Upper lobe of right lung (tissue), 1 donor: Measurements from ENCODE around the gene CCDC127. TPM values are rescaled to one million over a fixed set of nuclear protein-coding genes. Genes with fewer than 3 reads are reported as not detected.
A peak's percentile ranks its signal among the peaks of the same experiment; 100 is the strongest.

Experiments used
- ATAC-seq: fragments of 200-7000 bp; cut with Tn5 transposase; one replicate; pipeline ENCODE4 v1.9.1; 2020; ENCODE audit warnings: mild to moderate bottlenecking, moderate library complexity
- DNase-seq: peaks from one replicate; pipeline ENCODE4 v3.0.0-alpha.2; 2020
- H3K27ac ChIP-seq: fragments of 200-600 bp; one replicate; pipeline ENCODE4 v1.8.0; 2022
- H3K27me3 ChIP-seq: fragments of 200-600 bp; one replicate; pipeline ENCODE4 v1.8.0; 2022; ENCODE audit warnings: mild to moderate bottlenecking
- H3K36me3 ChIP-seq: fragments of 200-600 bp; one replicate; pipeline ENCODE4 v1.8.0; 2022
- H3K4me1 ChIP-seq: fragments of 200-600 bp; one replicate; pipeline ENCODE4 v1.8.0; 2022
- H3K4me3 ChIP-seq: fragments of 200-600 bp; one replicate; pipeline ENCODE4 v1.8.0; 2022; ENCODE audit warnings: mild to moderate bottlenecking
- H3K9me3 ChIP-seq: fragments of 200-600 bp; one replicate; pipeline ENCODE4 v1.8.0; 2022
- intact Hi-C: fragments of 100-400 bp; cut with DNase I; formaldehyde crosslinking; loops from one replicate; pipeline ENCODE4 v1.11.0; 2022
- total RNA-seq: library from RNA; stranded (reverse); fragmentation: NEBNext Ultra II Directional; extraction: Animal tissue kit (Norgen Biotek cat#: 25700); gene quantifications from one replicate; pipeline ENCODE4 v1.2.1, GENCODE V29; 2021
- TF ChIP-seq, protein P1 (sequence below): fragments of 200-600 bp; IDR thresholded peaks from one replicate; pipeline ENCODE4 v1.8.0; 2022; ENCODE audit warnings: antibody characterized with exemption
- donor health status: DM: no; HTN: yes; CAD: no; lungs with severe emphysema.

Gene CCDC127
- total RNA-seq, 1 donor from 2014 or later, result 5.5 TPM

DNA sequence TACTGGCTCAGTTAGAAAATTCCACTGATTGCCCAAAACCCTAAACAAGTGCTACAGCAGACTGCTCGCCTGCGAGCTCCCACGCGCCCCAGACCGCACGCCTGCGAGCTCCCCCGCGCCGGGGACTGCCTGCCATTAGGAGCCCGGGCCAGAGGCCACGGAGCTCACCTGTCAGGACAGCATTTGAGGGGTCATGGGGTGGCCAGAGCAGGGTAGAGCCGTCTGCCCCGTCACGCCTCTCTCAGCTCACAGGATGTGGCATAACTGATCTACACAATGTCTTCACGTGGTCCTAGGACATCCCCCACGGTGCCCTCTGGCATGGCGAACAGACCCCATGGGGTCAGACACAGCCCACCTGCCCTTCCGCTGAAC, 55.8 kb downstream of the CCDC127 start:
- no peak for DNase-seq
- ATAC-seq, result no peak
- Histone ChIP-seq H3K9me3 (no peaks in the 10 kb centered on the region), H3K36me3 (no peaks in the 10 kb centered on the region), H3K27me3 (no peaks in the 10 kb centered on the region), H3K27ac (no peak overlapping the region), H3K4me1 (no peaks in the 10 kb centered on the region), H3K4me3 (no peak overlapping the region)
- TF ChIP-seq, protein P1, sequence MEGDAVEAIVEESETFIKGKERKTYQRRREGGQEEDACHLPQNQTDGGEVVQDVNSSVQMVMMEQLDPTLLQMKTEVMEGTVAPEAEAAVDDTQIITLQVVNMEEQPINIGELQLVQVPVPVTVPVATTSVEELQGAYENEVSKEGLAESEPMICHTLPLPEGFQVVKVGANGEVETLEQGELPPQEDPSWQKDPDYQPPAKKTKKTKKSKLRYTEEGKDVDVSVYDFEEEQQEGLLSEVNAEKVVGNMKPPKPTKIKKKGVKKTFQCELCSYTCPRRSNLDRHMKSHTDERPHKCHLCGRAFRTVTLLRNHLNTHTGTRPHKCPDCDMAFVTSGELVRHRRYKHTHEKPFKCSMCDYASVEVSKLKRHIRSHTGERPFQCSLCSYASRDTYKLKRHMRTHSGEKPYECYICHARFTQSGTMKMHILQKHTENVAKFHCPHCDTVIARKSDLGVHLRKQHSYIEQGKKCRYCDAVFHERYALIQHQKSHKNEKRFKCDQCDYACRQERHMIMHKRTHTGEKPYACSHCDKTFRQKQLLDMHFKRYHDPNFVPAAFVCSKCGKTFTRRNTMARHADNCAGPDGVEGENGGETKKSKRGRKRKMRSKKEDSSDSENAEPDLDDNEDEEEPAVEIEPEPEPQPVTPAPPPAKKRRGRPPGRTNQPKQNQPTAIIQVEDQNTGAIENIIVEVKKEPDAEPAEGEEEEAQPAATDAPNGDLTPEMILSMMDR, result no peak
- intact Hi-C loops, result no loop called here

GRCh38 chr5:161803-162110, 56.2 kb downstream of the CCDC127 start:
- DNase-seq (peak; percentile 56), ATAC-seq (no peak)
- H3K4me3 ChIP-seq, result no peak overlapping the region
- TF ChIP-seq, protein P1, result no peak
- no peaks in the 10 kb centered on the region for H3K36me3 ChIP-seq
- no peaks in the 10 kb centered on the region for H3K9me3 ChIP-seq
- H3K4me1 ChIP-seq, result no peaks in the 10 kb centered on the region
- intact Hi-C loops, result no loop called here
- H3K27ac ChIP-seq, result no peak overlapping the region
- no peaks in the 10 kb centered on the region for H3K27me3 ChIP-seq

DNA sequence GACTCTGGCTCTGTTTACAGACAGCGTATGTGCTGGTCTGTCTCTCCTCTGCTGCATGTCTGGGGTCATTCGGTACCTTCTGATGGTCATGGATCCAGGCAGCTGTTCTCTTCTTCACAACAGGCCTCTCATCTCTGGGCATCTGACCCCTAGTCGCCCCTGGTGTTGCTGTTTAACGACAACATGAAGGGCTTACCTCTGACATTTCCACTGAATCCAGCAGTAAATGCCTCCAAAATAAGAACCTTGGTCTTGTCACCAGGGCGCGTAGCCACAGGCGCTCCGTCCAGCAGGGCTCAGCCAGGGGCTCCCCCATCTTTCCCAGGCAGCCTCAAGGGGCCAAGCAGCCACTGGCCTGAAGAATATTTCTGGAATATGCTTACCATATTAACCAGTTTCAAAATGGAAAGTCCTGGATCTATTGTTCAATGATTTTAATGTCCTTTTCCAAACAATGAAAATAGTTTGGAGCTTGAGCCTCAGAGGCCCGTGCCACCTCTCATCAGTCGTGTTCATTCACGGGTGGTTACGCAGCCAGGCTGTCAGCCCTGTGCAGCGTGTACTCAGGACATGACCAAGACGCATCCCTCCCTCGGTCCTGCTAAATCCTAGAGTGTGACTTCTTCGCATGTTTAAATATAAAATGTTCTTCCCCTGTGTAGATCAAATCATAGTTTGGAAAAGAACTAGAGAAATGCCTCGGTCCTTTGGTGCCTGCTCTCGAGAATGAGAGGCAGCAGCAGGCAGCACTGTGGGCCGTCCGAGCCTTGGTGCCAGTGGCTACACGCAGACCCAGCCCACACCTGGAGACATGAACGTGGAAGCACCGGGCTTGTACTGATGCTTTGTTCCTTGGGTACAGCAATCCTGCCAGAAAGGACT, 56.8 kb downstream of the CCDC127 start:
- Histone ChIP-seq H3K27ac (no peak overlapping the region), H3K4me1 (no peaks in the 10 kb centered on the region), H3K9me3 (no peaks in the 10 kb centered on the region), H3K27me3 (no peaks in the 10 kb centered on the region), H3K36me3 (no peaks in the 10 kb centered on the region), H3K4me3 (no peak overlapping the region)
- TF ChIP-seq, protein P1, result no peak
- intact Hi-C loops, result no loop called here
- DNase-seq, result peak; percentile 54
- no peak for ATAC-seq

GRCh38 chr5:160173-160510, 57.8 kb downstream of the CCDC127 start:
- no peaks in the 10 kb centered on the region for H3K36me3 ChIP-seq
- H3K27ac ChIP-seq, result no peak overlapping the region
- no peak for ATAC-seq
- intact Hi-C loops, result no loop called here
- H3K4me1 ChIP-seq, result no peaks in the 10 kb centered on the region
- H3K27me3 ChIP-seq, result no peaks in the 10 kb centered on the region
- no peak overlapping the region for H3K4me3 ChIP-seq
- peak; percentile 50 for DNase-seq
- H3K9me3 ChIP-seq, result no peaks in the 10 kb centered on the region
- TF ChIP-seq, protein P1, result no peak

GRCh38 chr5:159448-160172, 58.3 kb downstream of the CCDC127 start:
- Histone ChIP-seq H3K4me1 (no peaks in the 10 kb centered on the region), H3K36me3 (no peaks in the 10 kb centered on the region), H3K4me3 (no peak overlapping the region), H3K27ac (no peak overlapping the region), H3K9me3 (no peaks in the 10 kb centered on the region), H3K27me3 (no peaks in the 10 kb centered on the region)
- intact Hi-C loops, result no loop called here
- DNase-seq (peak; percentile 47), ATAC-seq (no peak)
- TF ChIP-seq, protein P1, result no peak
